ENCODE measurements around the gene IL36A. TPM values are rescaled to one million over a fixed set of nuclear protein-coding genes. Genes with fewer than 3 reads are reported as not detected.
A peak's percentile ranks its signal among the peaks of the same experiment; 100 is the strongest.

Gene IL36A
- not detected in 2 replicates for total RNA-seq

- no peak for DNase-seq (ENCODE audit: low read depth in 2 of 2)
These were observed at the start of gene IL36A for GRCh38 chr2:113005030-113005509. IL36A (plus strand) TSS chr2:113005459; CDS start chr2:113005872, 413 bp downstream.

GRCh38 chr2:112957511-112957910 is 47.7 kb upstream of the IL36A start:
- no peak for DNase-seq (ENCODE audit: low read depth in 2 of 2)

GRCh38 chr2:112958428-112959108 is 46.7 kb upstream of the IL36A start:
- peak; percentile 59 to 67 for DNase-seq (ENCODE audit: low read depth in 2 of 2)

- peak in 1 of 2 donors; percentile 2 for DNase-seq (ENCODE audit: low read depth in 2 of 2)
These were observed 46.0 kb upstream of the IL36A start for GRCh38 chr2:112959109-112959812.

GRCh38 chr2:112960230-112960825 is 44.9 kb upstream of the IL36A start:
- no peak for DNase-seq (ENCODE audit: low read depth in 2 of 2)

- no peak for DNase-seq (ENCODE audit: low read depth in 2 of 2)
These were observed 42.7 kb upstream of the IL36A start for GRCh38 chr2:112962308-112963175.

- no peak for DNase-seq (ENCODE audit: low read depth in 2 of 2)
These were observed 38.2 kb upstream of the IL36A start for GRCh38 chr2:112967023-112967422.

- DNase-seq (ENCODE audit: low read depth in 2 of 2), result no peak
These were observed 32.7 kb upstream of the IL36A start for GRCh38 chr2:112972423-112973086.

GRCh38 chr2:112973156-112973555 is 32.1 kb upstream of the IL36A start:
- no peak for DNase-seq (ENCODE audit: low read depth in 2 of 2)

GRCh38 chr2:112977559-112978056 is 27.7 kb upstream of the IL36A start, which contains the start of gene IL36G:
IL36G (plus strand) TSS chr2:112978006; CDS start chr2:112978639, 633 bp downstream.
- no peak for DNase-seq (ENCODE audit: low read depth in 2 of 2)

GRCh38 chr2:112979731-112980130 is 25.5 kb upstream of the IL36A start:
- DNase-seq (ENCODE audit: low read depth in 2 of 2), result no peak

GRCh38 chr2:112980537-112980936 is 24.7 kb upstream of the IL36A start:
- DNase-seq (ENCODE audit: low read depth in 2 of 2), result no peak

- DNase-seq (ENCODE audit: low read depth in 2 of 2), result no peak
These were observed 20.2 kb upstream of the IL36A start for GRCh38 chr2:112985090-112985489.

- no peak for DNase-seq (ENCODE audit: low read depth in 2 of 2)
These were observed 15.6 kb upstream of the IL36A start for GRCh38 chr2:112989611-112990010.

GRCh38 chr2:112993831-112994230 is 11.4 kb upstream of the IL36A start:
- no peak for DNase-seq (ENCODE audit: low read depth in 2 of 2)

- no peak for DNase-seq (ENCODE audit: low read depth in 2 of 2)
These were observed 10.6 kb upstream of the IL36A start for GRCh38 chr2:112994648-112995047.

- DNase-seq (ENCODE audit: low read depth in 2 of 2), result no peak
These were observed 9.8 kb upstream of the IL36A start for GRCh38 chr2:112995346-112995920.

- DNase-seq (ENCODE audit: low read depth in 2 of 2), result no peak
These were observed 8.6 kb upstream of the IL36A start for GRCh38 chr2:112996635-112997034.

- DNase-seq (ENCODE audit: low read depth in 2 of 2), result no peak
These were observed 8.1 kb upstream of the IL36A start for GRCh38 chr2:112997151-112997550.

- no peak for DNase-seq (ENCODE audit: low read depth in 2 of 2)
These were observed 4.8 kb upstream of the IL36A start for GRCh38 chr2:113000436-113000835.
